IMR-90 (cell line): ENCODE data around the gene GLE1.

Experiments used
- CTCF ChIP-seq: conservative IDR thresholded peaks from 2 replicates; pipeline ENCODE4 v1.5.1; 2012; ENCODE audit warnings: mild to moderate bottlenecking, low read depth, low read length, improper control_type of control experiment
- TF ChIP-seq, protein P1 (sequence below): fragments of 150-350 bp; IDR thresholded peaks from 2 replicates; pipeline ENCODE4 v1.6.1; 2017; ENCODE audit warnings: mild to moderate bottlenecking, antibody characterized with exemption, low read length, low read depth

DNA sequence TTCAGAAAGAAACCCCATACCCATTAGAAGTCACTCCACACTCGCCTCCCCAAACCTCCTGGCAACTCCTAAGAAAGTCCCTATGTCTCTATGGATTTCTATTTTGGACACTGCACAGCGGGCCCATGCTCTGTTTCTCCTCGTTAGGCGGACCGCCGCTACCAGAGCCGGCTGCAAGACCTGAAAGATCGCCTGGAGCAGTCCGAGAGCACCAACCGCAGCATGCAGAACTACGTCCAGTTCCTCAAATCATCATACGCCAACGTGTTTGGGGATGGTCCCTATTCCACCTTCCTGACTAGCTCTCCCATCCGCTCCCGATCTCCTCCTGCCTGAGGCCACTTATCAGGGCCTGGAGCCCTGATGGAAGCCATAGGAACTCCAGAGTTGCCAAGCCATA, 4.6 kb upstream of the GLE1 start:
- TF ChIP-seq, protein P1, sequence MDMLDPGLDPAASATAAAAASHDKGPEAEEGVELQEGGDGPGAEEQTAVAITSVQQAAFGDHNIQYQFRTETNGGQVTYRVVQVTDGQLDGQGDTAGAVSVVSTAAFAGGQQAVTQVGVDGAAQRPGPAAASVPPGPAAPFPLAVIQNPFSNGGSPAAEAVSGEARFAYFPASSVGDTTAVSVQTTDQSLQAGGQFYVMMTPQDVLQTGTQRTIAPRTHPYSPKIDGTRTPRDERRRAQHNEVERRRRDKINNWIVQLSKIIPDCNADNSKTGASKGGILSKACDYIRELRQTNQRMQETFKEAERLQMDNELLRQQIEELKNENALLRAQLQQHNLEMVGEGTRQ: no peak
- TF ChIP-seq CTCF: no peak
